ENCODE data around the gene MACROD1. TPM values are rescaled to one million over a fixed set of nuclear protein-coding genes. Genes with fewer than 3 reads are reported as not detected.

The MACROD1 gene
- total and polyA plus RNA-seq, 2 of the 13 experiments (the other 11 are each of a cell fraction or from before 2014, with no cell fraction given): 23.1 to 34.5 TPM

GRCh38 chr11:64165842-64166635, at the start of gene MACROD1 (continued):
- TF ChIP-seq PRDM15 (CRISPR knock-in tag; IDR thresholded peaks at IDR 0.05) (peak; percentile 61; the same call in 1 of the 2 replicates), MTA1 (CRISPR knock-in tag; IDR thresholded peaks at IDR 0.05; ENCODE audit: borderline replicate concordance) (peak; percentile 81; the same call in 1 of the 2 replicates), CEBPB (IDR thresholded peaks at IDR 0.05; ENCODE audit: borderline replicate concordance, low read depth, low read length) (no peak), AGO2 (optimal IDR thresholded peaks at IDR 0.05; ENCODE audit: low read depth, low read length) (peak; percentile 86), ZSCAN29 (CRISPR knock-in tag; conservative IDR thresholded peaks at IDR 0.05) (0 out of 2 replicates have a peak, but pooled peaks have one; percentile 12), CAMTA2 (CRISPR knock-in tag; IDR thresholded peaks at IDR 0.05; ENCODE audit: borderline replicate concordance) (0 out of 2 replicates have a peak, but pooled peaks have one; percentile 39), SNAI1 (CRISPR knock-in tag; IDR thresholded peaks at IDR 0.05; ENCODE audit: borderline replicate concordance) (no peak), SALL1 (CRISPR knock-in tag; IDR thresholded peaks at IDR 0.05) (peak; percentile 73; the same call in 1 of the 2 replicates), RARA (CRISPR knock-in tag; IDR thresholded peaks at IDR 0.05) (peak; percentile 30), RBAK (CRISPR knock-in tag; IDR thresholded peaks at IDR 0.05) (no peak), AHR (CRISPR knock-in tag; IDR thresholded peaks at IDR 0.05) (peak; percentile 42; the same call in 1 of the 2 replicates), ZBTB8A (CRISPR knock-in tag; IDR thresholded peaks at IDR 0.05; ENCODE audit: borderline replicate concordance, low read depth) (no peak), ZNF354B (CRISPR knock-in tag; IDR thresholded peaks at IDR 0.05) (no peak), MEF2D (CRISPR knock-in tag; IDR thresholded peaks at IDR 0.05) (no peak)

Data from HepG2 (cell line).